Measurements from ENCODE around the gene KCNMA1. TPM values are rescaled to one million over a fixed set of nuclear protein-coding genes. Genes with fewer than 3 reads are reported as not detected.

KCNMA1 gene
- polyA plus RNA-seq, 1 experiment: 21.4 TPM

DNA sequence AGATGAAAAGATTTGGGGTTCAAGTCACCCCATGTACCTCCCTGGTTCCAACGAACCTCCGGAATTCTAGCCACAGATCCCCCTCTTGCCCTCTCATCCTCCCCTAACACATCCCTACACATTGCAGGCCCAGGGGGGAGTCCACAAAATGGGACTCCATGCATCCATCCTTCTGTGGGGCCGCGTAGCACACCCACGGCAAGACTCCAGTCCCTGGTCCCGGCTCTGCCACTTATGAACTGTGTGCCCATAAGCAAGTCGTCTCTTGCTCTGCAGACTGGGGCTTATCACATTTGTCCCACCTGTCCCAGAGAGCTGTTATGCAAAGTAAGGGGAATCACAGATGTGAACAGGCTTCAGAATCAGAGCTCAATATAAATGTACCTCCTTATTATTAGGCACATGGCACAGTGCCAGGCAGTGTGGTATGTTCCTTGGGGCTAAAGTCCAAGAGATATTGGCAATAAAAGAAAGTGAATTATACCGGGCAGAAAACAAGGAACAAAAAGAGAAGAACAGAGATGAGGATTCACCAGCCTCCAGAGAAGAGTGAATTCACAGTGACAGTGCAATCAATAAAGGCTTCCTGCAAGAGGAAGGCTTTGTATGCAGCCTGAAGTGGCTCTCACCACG is 73.9 kb downstream of the KCNMA1 start:
- Histone ChIP-seq H3K27me3 (ENCODE audit: control insufficient read depth, insufficient read depth, low read length) (no peaks in the 10 kb centered on the region), H3K36me3 (ENCODE audit: control insufficient read depth, insufficient read depth, low read length) (no peaks in the 10 kb centered on the region), H3K4me3 (ENCODE audit: low read depth, low read length) (no peak overlapping the region)
- ChIA-PET CTCF (no interaction called here), POLR2A (no interaction called here)
- TF ChIP-seq, protein P1, sequence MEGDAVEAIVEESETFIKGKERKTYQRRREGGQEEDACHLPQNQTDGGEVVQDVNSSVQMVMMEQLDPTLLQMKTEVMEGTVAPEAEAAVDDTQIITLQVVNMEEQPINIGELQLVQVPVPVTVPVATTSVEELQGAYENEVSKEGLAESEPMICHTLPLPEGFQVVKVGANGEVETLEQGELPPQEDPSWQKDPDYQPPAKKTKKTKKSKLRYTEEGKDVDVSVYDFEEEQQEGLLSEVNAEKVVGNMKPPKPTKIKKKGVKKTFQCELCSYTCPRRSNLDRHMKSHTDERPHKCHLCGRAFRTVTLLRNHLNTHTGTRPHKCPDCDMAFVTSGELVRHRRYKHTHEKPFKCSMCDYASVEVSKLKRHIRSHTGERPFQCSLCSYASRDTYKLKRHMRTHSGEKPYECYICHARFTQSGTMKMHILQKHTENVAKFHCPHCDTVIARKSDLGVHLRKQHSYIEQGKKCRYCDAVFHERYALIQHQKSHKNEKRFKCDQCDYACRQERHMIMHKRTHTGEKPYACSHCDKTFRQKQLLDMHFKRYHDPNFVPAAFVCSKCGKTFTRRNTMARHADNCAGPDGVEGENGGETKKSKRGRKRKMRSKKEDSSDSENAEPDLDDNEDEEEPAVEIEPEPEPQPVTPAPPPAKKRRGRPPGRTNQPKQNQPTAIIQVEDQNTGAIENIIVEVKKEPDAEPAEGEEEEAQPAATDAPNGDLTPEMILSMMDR (IDR thresholded peaks at IDR 0.05; ENCODE audit: insufficient read depth, low read depth, low read length): no peak
- DNase-seq (ENCODE audit: low read depth): no peak

- Histone ChIP-seq H3K4me3 (ENCODE audit: low read depth, low read length) (no peak overlapping the region), H3K36me3 (ENCODE audit: control insufficient read depth, insufficient read depth, low read length) (no peaks in the 10 kb centered on the region), H3K27me3 (ENCODE audit: control insufficient read depth, insufficient read depth, low read length) (no peaks in the 10 kb centered on the region)
- ChIA-PET POLR2A (no interaction called here), CTCF (interaction anchor here (0.6 to 0.9 kb wide), 4 partner anchors 32 to 367 kb away, joined by 3 to 5 read pairs (median 4); no protein-coding TSS in a partner anchor)
- TF ChIP-seq, protein P1 (IDR thresholded peaks at IDR 0.05; ENCODE audit: insufficient read depth, low read depth, low read length): no peak
- no peak for DNase-seq (ENCODE audit: low read depth)
These were observed 74.9 kb downstream of the KCNMA1 start for GRCh38 chr10:77562742-77563141.

- no peak for DNase-seq (ENCODE audit: low read depth)
- POLR2A ChIA-PET: no interaction called here
- no peaks in the 10 kb centered on the region for H3K27me3 ChIP-seq (ENCODE audit: control insufficient read depth, insufficient read depth, low read length)
- TF ChIP-seq, protein P1 (IDR thresholded peaks at IDR 0.05; ENCODE audit: insufficient read depth, low read depth, low read length): no peak
- H3K36me3 ChIP-seq (ENCODE audit: control insufficient read depth, insufficient read depth, low read length): no peaks in the 10 kb centered on the region
- CTCF ChIA-PET: interaction anchor here (0.6 to 1.3 kb wide), 5 partner anchors 9 to 31 kb away, joined by 3 read pairs; no protein-coding TSS in a partner anchor
- H3K4me3 ChIP-seq (ENCODE audit: low read depth, low read length): no peak overlapping the region
These were observed 75.6 kb downstream of the KCNMA1 start for GRCh38 chr10:77561991-77562390.

DNA sequence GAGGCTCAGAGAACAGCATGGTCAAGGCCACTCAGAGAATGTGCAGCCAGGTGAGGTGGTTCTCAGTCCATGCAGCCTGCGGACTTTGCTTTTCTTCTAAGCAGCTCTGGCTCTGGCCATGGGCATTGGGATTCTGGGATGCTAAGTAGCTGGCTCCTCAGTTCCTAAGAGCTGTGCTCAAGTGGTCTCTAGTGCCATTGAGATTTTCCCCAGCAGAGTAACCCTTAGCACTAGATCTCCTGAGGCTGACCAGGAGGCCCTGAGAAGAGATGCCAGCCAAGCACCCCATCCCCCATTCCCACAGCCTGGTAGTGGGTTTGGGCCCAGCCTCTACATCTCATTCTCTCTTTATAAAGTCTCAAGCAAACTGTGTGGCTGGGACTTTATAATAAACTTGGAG is 77.1 kb downstream of the KCNMA1 start:
- TF ChIP-seq, protein P1 (IDR thresholded peaks at IDR 0.05; ENCODE audit: insufficient read depth, low read depth, low read length): no peak
- Histone ChIP-seq H3K36me3 (ENCODE audit: control insufficient read depth, insufficient read depth, low read length) (no peaks in the 10 kb centered on the region), H3K27me3 (ENCODE audit: control insufficient read depth, insufficient read depth, low read length) (no peaks in the 10 kb centered on the region), H3K4me3 (ENCODE audit: low read depth, low read length) (no peak overlapping the region)
- CTCF ChIA-PET: interaction anchor here (1.3 kb wide), 1 partner anchor 17 kb away, joined by 3 read pairs; no protein-coding TSS in a partner anchor
- DNase-seq (ENCODE audit: low read depth): no peak
- POLR2A ChIA-PET: no interaction called here

GRCh38 chr10:77560052-77560451 is 77.6 kb downstream of the KCNMA1 start:
- DNase-seq (ENCODE audit: low read depth): no peak
- Histone ChIP-seq H3K27me3 (ENCODE audit: control insufficient read depth, insufficient read depth, low read length) (no peaks in the 10 kb centered on the region), H3K36me3 (ENCODE audit: control insufficient read depth, insufficient read depth, low read length) (no peaks in the 10 kb centered on the region), H3K4me3 (ENCODE audit: low read depth, low read length) (no peak overlapping the region)
- CTCF ChIA-PET: interaction anchor here (1.3 kb wide), 1 partner anchor 17 kb away, joined by 3 read pairs; no protein-coding TSS in a partner anchor
- TF ChIP-seq, protein P1 (IDR thresholded peaks at IDR 0.05; ENCODE audit: insufficient read depth, low read depth, low read length): no peak
- POLR2A ChIA-PET: no interaction called here
